VCaP (cell line): Measurements from ENCODE around the gene S1PR3.

Experiments
- H3K27ac ChIP-seq: fragments of 450-650 bp; 2 replicates; pipeline ENCODE4 v1.5.1; 2017
- CTCF ChIP-seq: fragments of 450-650 bp; conservative IDR thresholded peaks from 2 replicates; pipeline ENCODE4 v1.5.1; 2017; ENCODE audit warnings: mild to moderate bottlenecking, moderate library complexity

S1PR3 gene

GRCh38 chr9:89039104-89039465, 47.8 kb downstream of the S1PR3 start:
- no peak overlapping the region for H3K27ac ChIP-seq
- no peak for TF ChIP-seq CTCF

GRCh38 chr9:89039664-89040063, 48.4 kb downstream of the S1PR3 start:
- no peak overlapping the region for H3K27ac ChIP-seq
- no peak for TF ChIP-seq CTCF

- TF ChIP-seq CTCF = no peak
- H3K27ac ChIP-seq = no peak overlapping the region
Observed at GRCh38 chr9:89042984-89043383, 51.7 kb downstream of the S1PR3 start.

GRCh38 chr9:89044104-89044503, 52.8 kb downstream of the S1PR3 start:
- TF ChIP-seq CTCF = no peak
- H3K27ac ChIP-seq = no peak overlapping the region

GRCh38 chr9:89044881-89045280, 53.6 kb downstream of the S1PR3 start:
- no peak overlapping the region for H3K27ac ChIP-seq
- no peak for TF ChIP-seq CTCF

- H3K27ac ChIP-seq = no peak overlapping the region
- TF ChIP-seq CTCF = no peak
Observed at GRCh38 chr9:89046832-89047231, 55.6 kb downstream of the S1PR3 start.

- no peak for TF ChIP-seq CTCF
Observed at GRCh38 chr9:89047667-89048066, 56.4 kb downstream of the S1PR3 start.

GRCh38 chr9:89048616-89049015, 57.3 kb downstream of the S1PR3 start:
- TF ChIP-seq CTCF = no peak
- no peak overlapping the region for H3K27ac ChIP-seq

More at GRCh38 chr9:89047667-89048066, 56.4 kb downstream of the S1PR3 start:
- no peak overlapping the region for H3K27ac ChIP-seq
